NCI-H2196 (cell line): Measurements from ENCODE around the gene AARS1.
"Not testable (repeated sequence)": the region's sequence is repeated elsewhere in the genome, so short reads cannot be mapped to it uniquely, and the experiment has no call there.

Experiments
- DNase-seq: peaks from one replicate; lab custom pipeline; 2025; ENCODE audit not compliant: unreplicated experiment; lab: John Stamatoyannopoulos, UW

The AARS1 gene

DNA sequence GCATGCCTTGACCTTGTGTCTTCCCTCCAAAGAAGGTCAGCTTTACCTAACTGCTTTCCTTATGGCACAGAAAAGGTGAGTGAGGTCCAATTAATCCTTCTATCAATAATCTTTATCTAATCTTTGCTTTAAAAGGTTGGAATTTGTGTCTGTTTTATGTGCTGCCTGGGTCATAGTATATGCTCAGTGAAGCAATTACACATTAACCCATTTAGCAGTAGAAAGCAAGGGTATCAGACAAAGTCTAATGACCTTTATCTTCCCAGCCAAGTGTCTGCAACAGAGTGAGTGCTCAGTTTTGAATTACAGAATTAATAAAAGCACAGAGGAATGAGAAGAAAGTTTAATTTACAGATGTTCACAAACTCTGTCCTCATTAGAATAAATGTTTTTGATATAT is 63.3 kb downstream of the AARS1 start:
- DNase-seq: not testable (repeated sequence)

DNA sequence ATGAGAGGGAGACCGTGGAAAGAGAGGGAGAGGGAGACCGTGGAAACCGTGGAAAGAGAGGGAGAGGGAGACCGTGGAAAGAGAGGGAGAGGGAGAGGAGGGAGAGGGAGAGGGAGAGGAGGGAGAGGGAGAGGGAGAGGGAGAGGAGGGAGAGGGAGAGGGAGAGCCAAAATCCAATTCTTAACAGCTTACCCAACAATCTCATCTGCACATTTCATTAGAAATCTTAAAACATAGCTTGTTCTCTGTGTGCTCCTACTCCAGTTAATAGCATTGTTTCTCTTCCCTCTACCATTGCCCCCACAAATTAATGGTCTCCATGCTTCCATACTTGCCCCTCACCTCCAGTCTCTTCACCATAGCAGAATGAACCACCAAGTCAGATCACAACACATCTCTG is 63.9 kb downstream of the AARS1 start:
- DNase-seq: not testable (repeated sequence)

DNA sequence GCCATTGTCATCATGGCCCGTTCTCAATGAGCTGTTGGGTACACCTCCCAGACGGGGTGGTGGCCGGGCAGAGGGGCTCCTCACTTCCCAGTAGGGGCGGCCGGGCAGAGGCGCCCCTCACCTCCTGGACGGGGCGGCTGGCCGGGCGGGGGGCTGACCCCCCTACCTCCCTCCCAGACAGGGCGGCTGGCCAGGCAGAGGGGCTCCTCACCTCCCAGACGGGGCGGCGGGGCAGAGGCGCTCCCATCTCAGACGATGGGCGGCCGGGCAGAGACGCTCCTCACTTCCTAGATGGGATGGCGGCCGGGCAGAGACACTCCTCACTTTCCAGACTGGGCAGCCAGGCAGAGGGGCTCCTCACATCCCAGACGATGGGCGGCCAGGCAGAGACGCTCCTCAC is 64.7 kb downstream of the AARS1 start:
- not testable (repeated sequence) for DNase-seq

DNA sequence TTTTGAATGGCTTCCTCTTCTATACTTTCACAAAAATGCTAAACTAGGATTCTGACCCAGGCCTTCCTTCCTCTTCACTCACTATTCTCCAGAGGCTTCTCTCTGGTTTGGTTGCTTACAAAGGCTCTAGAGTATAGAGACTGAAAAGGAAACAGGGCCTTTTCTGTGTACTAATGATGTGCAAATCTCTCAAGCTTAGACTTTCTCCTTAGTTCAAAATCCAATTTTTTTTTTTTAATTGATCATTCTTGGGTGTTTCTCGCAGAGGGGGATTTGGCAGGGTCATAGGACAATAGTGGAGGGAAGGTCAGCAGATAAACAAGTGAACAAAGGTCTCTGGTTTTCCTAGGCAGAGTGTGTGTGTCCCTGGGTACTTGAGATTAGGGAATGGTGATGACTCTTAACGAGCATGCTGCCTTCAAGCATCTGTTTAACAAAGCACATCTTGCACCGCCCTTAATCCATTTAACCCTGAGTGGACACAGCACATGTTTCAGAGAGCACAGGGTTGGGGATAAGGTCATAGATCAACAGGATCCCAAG is 65.3 kb downstream of the AARS1 start:
- not testable (repeated sequence) for DNase-seq

DNA sequence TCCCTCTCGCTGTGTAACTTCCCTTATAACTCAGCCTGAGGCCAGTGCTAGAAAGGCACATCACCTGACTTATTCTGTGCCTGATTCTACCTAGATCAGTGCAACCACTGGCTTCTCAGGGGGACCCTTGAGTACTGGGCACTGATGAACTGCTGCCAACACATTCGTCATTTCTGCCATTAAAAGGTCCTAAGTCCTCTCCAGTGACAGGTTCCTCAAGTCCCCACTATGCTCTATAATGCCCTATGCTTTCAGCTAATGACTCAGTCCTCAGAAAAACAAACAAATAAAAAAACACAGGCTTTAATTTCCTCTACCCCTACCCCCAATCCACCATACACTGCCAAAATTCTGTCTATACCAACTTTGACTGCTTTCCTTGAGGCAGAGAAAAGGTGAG is 66.1 kb downstream of the AARS1 start:
- not testable (repeated sequence) for DNase-seq

DNA sequence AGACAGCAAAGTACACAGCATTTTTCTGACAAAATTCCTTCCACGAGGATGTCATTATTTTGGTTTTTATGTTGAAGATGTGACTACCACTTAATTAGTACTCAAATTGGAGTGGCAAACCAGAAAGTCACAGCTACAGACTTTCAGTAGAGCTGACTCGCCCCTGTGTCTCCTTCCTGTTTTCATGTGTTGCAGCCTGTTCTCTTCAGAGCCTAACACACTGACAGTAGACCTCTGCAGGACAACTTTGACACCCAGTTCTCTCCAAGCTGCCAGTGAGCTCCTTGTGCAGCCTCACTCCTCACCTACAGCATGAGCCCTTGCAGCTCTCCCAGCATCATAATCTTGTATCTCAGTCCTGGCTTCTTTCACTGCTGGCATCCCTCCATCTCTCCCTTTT is 66.7 kb downstream of the AARS1 start:
- DNase-seq: not testable (repeated sequence)

DNA sequence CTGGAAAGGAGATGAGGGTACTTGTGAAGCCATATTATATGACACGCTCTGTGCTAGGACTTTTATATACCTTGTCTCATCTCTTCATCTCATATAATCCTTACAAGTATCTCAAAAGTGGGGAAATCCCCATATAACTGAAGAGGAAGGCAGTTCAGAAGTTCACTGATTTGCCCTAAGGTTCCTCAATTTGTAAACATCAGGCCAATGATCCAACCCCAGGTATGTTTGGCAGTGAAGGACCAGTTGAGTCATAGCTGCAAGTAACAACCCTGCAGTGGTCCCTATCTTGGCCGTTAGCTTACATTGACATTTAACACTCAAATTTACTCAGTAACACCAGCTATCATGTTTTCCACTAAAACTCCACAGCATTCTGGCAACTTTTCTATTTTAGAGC is 70.7 kb downstream of the AARS1 start:
- not testable (repeated sequence) for DNase-seq

DNA sequence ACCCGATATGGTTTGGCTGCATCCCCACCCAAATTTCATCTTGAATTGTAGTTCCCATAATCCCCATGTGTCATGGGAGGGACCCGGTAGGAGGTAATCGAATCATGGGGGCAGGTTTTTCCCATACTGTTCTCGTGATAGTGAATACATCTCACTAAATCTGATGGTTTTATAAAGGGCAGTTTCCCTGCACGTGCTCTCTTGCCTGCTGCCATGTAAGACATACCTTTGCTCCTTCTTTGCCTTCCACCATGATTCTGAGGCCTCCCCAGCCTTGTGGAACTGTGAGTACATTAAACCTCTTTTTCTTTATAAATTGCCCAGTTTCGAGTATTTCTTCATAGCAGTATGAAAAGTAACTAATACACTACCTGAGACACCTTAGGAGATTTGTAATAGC is 82.9 kb downstream of the AARS1 start:
- not testable (repeated sequence) for DNase-seq

DNA sequence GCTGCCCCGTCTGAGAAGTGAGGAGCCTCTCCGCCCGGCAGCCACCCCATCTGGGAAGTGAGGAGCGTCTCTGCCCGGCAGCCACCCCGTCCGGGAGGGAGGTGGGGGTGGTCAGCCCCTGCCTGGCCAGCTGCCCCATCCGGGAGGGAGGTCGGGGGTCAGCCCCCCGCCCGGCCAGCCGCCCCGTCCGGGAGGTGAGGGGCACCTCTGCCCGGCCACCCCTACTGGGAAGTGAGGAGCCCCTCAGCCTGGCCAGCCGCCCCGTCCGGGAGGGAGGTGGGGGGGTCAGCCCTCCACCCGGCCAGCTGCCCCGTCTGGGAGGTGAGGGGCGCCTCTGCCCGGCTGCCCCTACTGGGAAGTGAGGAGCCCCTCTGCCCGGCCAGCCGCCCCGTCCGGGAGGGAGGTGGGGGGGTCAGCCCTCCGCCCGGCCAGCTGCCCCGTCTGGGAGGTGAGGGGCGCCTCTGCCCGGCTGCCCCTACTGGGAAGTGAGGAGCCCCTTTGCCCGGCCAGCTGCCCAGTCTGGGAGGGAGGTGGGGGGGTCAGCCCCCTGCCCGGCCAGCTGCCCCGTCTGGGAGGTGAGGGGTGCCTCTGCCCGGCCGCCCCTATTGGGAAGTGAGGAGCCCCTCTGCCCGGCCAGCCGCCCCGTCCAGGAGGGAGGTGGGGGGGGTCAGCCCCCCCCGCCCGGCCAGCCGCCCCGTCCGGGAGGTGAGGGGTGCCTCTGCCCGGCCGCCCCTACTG is 84.5 kb downstream of the AARS1 start:
- not testable (repeated sequence) for DNase-seq

DNA sequence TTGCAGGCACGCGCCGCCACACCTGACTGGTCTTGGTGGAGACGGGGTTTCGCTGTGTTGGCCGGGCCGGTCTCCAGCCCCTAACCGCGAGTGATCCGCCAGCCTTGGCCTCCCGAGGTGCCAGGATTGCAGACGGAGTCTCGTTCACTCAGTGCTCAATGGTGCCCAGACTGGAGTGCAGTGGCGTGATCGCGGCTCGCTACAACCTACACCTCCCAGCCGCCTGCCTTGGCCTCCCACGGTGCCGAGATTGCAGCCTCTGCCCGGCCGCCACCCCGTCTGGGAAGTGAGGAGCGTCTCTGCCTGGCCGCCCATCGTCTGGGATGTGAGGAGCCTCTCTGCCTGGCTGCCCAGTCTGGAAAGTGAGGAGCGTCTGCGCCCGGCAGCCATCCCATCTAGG is 85.3 kb downstream of the AARS1 start:
- DNase-seq: not testable (repeated sequence)

DNA sequence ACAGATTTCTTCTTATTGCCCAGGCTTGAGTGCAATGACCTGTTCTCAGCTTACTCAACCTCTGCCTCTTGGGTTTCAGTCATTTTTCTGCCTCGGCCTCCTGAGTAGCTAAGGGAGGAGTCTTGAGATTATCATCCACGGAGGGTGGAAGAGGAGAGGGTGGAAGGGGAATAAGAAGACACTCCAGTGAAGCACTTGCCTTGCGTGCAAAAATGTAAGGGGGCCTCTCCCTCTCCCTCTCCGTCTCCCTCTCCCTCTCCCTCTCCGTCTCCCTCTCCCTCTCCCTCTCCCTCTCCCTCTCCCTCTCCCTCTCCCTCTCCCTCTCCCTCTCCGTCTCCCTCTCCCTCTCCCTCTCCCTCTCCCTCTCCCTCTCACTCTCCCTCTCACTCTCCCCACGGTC is 85.8 kb downstream of the AARS1 start:
- DNase-seq: not testable (repeated sequence)
